Inflammatory macrophage (primary cell): ENCODE data around the gene GART.
"Not testable (repeated sequence)": the region's sequence is repeated elsewhere in the genome, so short reads cannot be mapped to it uniquely, and the experiment has no call there.

Experiments used
- DNase-seq, 2 donors: peaks; one replicate each; pipeline ENCODE4 v3.0.0-alpha.2; 2020 to 2022

The GART gene

DNA sequence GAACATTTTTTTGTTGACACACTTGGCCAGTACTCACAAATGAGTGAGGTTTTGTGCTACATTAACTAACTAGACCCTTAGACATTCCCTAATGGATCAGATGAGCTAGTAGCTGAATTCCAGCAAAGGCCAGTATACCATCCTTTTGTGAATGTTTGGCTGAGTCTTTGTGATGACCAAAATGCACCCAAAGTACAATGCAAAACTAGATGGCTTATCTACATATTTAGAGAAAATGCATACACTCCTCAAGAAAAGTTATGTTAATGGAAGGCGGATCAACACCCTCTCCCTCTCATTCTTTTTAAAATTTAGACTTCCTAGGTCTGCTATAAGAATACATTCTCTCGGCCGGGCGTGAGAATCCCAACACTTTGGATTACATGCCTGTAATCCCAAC, 30.3 kb downstream of the GART start:
- DNase-seq: no peak

DNA sequence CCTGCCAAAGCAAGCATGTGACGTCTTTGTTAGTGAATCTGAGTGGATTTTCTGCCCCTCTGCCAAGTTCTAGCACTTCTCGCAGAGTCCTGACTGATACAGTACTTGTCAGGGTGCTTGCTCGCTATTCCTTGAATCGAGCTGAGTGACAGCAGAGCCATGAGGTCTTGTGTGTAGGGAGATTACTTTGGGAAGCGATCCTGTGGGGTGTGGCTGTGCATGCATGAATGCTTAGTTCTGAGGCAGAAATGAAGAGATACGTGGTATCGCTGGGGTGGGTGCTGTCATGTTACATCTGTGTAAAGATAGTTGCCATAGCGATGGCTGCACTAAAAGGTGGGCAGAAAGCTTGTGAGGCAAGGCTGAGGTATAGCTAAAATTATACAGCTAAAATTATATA, 31.1 kb downstream of the GART start:
- no peak for DNase-seq

DNA sequence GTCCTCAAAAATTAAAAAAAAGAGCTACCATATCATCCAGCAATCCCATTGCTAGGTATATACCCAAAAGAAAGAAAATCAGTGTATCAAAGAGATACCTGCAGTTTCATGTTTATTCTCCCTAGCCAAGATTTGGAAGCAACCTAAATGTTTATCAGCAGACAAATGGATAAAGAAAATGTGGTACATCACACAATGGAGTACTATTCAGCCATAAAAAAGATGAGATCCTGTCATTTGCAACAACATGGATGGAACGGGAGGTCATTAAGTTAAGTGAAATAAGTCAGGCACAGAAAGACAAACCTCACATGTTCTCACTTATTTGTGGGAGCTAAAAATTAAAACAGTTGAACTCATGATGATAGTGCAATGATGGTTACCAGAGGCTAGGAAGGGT, 34.9 kb downstream of the GART start:
- not testable (repeated sequence) for DNase-seq

DNA sequence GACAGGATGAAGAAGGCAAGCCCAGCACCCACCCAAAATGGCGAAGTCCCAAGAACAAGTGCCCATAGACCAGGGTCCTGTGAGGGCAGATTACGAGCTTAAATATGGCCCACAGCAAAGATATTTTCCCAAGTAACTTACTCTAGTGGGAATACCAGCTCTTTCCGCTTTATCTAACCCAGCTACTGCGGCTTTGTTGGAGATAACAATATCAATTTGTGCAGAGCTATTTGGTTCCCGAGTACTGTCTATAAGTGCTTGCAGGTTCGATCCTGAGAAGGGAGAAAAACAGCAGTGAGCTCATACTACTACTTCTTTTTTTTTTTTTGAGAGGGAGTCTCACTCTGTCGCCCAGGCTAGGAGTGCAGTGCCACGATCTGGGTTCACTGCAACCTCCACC, 36.1 kb downstream of the GART start:
- DNase-seq: no peak

DNA sequence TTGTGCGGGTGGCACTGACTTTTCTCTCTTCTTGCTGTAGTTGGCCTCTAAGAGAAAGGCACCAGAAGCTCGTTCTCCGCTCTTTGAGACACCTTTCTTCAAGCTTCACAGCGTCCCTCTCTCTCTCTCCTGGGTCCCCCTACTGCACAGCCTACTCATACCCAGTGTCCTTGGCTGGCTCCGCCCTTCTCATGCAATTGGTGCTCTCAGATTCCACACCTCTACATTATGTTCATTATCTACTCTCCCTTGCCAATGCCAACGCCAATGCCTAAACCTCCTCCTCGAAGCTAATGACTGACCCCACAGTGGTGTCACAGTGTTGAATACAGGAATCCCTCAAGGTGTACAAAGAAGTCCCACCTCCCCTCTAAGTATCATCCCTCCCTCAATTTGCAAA, 45.6 kb downstream of the GART start:
- DNase-seq: no peak

DNA sequence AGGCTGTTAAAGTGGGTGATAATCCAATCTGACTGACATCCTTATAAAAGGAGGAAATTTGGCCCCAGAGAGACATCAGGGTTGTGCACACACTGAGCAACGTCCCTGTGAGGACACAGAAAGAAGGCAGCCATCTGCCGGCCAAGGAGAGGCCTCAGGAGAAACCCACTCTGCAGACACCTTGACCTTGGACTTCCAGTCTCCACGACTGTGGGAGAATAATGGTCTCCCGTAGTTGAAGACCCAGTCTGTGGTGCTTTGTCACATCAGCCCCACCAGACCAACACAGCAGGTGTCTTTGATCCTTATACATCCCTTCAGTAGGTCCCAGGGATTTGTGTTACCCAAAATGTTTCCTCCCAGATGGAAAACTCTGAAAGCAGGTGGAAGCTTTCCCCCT, 46.2 kb downstream of the GART start:
- no peak for DNase-seq

DNA sequence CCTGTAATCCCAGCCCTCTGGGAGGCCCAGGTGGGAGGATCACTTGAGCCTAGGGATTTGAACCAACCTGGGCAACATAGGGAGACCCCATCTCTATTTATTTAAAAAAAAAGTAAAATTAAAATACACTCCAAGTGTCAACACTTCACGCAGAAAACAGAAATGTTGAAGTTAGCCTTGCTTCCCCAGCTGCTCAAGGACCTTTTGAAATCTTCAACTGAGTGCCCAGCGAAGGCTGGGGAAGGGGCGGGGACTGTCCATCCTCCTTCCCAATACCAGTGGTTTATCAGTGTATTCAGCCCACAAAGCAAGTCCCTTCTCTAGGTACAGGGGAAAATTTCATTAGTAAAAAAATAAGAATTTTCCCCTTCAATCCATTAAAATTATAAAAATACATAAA, 48.2 kb downstream of the GART start:
- DNase-seq: peak; percentile 38 to 47

DNA sequence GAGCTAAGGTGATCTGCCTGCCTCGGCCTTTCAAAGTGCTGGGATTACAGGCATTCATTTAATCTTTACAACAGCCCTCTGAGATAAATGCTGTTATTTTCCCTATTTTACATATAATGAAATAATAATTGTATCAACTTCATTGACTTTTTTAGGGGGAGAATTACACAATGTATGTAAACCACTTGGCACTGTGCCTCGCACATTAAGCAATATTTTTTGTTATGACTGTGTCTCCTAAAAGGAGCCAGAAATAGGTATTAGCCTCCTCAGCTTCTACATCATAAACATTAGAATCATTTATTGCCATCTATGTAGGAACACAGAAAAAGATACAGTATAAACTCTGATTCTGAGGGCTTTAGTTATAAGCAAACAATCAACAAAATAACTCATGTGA, 49.3 kb downstream of the GART start:
- DNase-seq: peak; percentile 16 to 59

DNA sequence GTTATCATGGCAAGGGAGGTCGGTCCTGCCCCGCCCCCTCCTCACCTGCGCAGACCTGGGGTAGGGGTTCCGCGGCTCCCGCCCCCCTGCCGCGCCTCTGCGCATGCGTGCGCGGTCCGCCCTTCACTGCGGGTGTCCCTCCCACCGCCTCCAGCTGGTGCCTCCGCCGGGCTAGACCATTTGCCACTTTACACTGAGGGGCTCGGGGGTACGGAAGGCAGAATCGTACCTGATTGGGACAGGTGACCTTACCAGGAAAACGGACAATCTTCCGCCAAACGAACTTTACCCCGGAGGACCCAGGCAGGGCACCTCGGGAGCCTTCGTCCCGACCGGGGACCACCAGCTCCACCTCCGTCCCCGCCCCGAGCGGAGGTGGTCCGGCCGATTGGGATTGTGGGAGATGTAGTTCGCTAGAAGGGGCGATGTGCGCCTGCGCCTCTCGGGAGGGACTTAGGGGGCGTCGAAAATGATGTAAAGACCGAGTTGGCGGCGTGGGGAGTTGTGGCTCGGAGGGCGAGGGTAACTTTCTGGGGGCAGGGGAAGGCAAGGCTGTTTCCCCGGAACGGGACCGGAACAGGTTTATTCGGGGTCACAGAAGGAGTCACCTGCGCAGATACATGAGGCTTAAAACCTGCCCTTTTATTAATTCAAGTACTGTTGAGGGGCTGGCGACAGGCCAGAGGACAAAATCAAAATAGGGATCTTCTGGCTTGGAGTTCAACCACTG, 50.4 kb downstream of the GART start, which contains the start of gene DNAJC28:
TSS of gene DNAJC28 (minus strand) at position 344 of the 730 bp plus-strand sequence. CDS start 2,323 bp downstream, outside the sequence.
- DNase-seq: peak; percentile 92 to 97

DNA sequence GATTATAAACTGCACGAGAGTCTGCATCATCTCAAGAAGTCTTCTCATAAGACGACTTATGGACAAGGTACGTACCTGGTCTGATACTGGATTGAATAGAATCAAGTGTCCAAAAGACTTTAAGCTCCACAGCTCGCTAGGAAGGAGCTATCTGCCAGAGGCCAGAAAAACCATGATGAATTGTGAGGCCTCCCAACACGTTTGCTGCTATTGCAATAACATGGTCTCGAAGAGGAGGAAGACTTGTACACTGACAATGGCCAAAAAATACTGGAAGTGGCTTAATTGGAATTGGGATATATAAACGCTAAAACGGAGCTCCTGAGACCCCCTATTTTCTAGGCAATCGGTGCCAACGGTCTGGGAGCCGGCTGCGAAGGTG, 50.9 kb downstream of the GART start:
- peak in 1 of 2 donors; percentile 7 for DNase-seq

DNA sequence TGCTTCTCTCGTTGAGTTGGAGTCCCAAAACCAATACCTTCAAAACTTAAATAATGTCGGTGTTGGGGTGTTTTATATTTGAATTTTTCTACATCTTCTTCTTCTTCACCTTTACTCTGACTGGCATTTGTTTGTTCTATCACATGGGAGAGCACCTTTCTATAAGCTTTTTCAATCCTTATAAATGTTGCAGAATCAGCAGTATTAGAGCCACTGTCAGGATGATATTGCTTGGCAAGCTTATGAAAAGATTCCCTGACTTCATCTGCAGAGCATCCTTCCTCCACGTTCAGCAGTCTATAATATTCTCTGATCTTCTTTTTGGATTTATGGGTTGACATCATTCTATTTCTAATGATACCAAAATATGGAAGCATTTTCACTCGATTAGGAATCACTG, 53.0 kb downstream of the GART start:
- no peak for DNase-seq

DNA sequence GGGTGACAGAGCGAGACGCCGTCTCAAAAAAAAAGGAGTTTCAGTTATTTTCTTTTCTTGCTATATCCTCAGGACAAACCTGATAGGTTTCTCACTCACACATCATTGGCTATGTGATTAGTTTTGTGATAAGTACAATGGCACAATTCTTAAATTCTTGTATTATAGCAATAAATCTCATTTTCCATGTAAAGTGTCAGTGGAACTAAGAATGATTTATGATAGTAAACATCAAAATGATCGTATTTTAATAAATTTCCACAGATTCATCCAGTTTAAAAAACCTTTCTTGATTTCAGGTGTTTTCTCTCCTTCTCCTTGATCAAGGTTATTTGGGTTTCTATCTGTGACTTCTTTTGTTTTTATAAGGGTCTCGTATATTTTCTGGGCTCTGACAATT, 53.9 kb downstream of the GART start:
- DNase-seq: no peak

DNA sequence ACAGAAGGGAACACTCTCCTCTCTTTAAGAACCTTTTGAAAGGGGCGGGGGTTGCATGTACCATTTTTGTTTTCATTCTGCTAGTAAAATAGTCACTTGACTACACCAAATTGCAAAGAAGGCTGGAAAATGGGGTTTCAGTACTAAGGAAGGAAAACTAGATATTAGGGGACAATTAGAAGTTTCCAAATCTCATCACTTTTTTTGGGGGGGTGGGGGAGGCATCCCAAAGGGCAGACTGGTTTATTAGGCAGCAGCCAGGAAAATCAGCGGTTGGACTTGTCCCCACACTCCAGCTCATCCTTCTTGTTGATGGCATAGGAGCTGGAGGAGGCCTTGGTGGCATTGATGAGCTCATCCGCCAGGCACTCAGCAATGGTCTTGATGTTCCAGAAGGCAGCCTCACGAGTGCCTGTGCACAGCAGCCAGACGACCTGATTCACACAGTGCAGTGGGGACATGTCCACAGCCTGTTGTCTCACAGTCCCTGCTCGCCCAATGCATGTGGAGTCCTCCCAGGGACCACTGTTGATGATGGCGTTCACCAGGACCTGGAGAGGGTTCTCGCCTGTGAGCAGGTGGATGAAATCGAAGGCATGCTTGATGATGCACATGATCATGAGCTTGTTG, 60.5 kb downstream of the GART start:
- DNase-seq: no peak

DNA sequence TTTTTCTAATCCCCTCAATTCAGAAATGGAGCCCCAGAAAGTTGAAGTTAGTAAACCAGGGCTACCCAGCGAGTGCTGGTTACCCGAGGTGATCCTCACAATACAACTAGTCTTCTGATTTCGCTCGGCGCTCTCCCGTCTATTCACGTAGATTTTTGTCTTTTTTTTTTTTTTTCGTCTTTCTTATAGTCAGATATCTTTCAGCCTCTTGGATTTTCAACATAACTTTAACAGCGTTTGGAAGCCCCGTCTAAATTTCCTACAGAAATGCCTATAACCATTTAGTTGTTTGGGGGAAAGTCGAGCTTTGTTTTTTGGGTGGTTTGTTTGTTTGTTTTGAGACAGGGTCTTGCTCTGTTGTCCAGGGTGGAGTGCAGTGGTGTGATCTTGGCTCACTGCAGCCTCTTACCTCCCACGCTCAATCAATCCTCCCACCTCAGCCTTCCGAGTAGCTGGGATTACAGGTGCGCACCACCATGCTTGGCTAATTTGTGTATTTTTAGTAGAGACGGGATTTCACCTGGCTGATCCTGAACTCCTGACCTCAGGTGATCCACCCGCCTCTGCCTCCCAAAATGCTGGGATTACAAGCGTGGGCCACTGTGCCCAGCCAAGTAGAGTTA, 61.3 kb downstream of the GART start:
- DNase-seq: no peak

DNA sequence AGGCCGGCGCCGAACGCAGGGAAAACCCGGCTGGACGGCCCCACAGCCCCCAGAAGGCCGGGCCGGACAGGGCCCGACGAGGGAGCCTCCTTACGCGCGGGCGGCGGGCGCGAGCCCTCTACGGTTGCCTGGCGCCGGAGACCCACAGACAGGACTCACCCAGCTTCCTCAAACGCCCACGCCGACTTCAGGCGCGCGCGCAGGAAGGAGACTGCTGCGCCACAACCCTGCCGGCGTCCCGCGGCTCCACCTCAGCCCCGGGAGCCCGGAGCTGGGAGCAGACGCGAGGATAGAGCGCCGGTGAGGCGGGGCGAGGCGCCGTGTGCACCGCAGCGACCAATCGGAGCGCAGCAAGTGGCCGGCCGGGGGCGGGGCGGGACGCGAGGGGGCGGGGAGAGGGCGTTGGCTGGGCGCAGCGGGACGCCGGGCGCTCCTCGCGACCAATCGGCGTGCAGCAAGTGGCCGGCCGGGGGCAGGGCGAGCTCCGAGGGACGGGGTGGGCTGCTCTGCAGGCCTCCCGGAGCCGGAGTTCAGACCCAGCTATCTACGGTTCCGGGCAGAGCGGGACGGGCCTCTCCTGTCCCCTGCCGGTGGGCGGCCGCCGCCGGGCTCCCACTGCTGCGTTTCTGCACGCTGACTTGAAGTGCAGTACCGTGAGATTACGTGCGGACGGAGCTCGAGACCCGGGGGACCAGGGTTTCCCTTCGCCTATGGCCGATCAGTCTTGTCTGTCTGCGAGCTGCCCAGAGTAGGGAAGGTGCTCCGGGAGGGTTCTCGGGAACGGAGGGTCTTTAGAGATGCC, 62.0 kb downstream of the GART start, which contains the start of gene TMEM50B:
TSS of gene TMEM50B (minus strand) at position 296 of the 802 bp plus-strand sequence. CDS start 11,089 bp downstream, outside the sequence.
- peak; percentile 99 to 100 for DNase-seq

DNA sequence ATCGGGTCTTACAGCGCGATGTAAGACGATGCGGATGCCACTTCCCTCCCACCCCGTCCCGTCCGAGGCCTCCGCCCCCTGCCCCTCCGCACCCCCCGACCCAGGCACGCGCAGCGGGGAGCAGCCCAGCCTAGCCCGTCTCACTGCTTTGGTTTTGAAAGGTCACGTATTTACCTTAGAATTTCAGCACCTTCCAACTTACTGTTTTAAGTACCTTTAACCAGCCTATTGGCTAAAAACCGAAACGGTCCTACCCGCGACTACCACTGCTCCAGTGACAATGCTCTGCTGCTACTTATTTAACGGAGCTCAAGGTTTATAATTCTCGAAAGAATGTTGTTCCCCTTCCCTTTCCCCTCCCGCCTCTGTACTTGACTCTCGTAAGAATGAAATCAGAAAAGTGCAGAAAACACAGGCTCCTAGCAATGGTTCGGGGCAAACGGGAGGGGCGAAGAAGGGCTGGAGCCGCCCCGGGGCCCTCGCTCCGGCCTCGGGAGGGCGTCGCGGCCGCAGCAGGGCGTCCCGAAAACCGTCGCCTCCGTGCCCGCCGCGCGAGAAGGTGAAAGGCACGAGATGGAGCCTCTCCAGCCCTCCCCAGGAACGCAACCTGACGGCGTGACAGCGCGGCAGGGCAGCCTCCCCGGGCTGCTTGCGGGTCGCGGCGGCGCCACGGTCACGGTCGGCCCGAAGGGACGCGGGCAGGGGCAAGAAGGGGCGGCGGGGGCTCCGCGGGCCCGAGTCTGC, 62.8 kb downstream of the GART start:
- peak; percentile 40 to 42 for DNase-seq

DNA sequence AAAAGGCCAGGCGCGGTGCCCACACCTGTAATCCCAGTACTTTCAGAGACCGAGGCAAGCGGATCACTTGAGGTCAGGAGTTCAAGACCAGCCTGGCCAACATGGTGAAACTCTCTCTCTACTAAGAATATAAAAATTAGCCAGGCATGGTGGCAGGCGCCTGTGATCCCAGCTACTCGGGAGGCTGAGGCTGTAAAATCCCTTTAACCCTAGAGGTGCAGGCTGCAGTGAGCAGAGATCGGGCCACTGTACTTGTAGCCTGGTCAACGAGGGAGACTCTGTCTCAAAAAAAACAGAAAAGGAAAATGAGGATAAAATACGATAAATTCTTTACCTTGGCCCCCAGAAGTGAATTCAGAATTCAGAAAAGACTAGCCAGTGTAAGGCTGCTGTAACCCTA, 63.7 kb downstream of the GART start:
- DNase-seq: no peak

DNA sequence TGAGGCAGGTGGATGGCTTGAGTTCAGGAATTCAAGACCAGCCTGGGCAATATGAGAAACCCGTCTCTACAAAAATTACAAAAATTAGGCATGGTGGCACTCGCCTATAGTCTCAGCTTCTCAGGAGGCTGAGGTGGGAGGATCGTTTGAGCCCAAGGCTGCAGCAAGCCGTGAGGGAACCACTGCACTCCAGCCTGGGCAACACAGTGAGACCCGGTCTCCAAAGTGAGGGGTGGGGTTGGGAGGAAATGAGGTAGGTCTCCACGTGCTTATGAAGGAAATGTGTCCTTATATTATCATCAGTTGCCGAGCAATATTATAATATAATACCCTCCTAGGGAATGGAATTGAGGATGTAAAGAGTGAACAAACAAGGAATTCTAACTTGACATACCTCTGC, 64.9 kb downstream of the GART start:
- DNase-seq: no peak

DNA sequence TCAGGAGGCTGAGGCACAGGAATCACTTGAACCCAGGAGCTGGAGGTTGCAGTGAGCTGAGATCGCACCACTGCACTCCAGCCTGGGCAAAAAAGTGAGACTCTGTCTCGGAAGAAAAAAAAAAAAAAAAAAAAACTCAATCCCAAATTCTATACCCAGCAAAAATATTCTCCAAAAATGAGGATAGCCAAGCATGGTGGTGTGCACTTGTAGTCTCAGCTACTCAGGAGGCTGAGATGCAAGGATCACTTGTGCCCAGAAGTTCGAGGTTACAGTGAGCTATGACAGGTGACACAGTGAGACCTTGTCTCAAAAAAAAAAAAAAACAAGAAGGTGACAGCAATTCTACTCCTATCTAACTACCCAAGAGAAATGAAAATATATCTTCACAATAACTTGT, 68.6 kb downstream of the GART start:
- DNase-seq: no peak

DNA sequence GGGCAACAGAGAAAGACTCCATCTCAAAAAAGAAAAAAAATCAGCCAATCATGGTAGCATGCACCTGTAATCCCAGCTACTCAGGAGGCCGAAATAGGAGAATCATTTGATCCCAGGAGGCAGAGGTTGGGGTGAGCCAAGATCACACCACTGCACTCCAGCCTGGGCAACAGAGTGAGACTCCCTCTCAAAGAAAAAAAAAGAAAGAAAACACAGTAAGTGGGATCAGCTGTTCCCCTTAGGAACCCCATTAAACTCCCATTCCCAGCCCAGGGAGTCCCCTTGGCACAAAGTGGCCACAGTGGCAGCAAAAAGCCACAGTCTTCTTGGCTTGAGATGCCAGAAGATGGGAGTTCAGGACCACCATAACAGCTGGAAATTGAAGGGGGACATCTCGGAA, 71.2 kb downstream of the GART start:
- DNase-seq: no peak

DNA sequence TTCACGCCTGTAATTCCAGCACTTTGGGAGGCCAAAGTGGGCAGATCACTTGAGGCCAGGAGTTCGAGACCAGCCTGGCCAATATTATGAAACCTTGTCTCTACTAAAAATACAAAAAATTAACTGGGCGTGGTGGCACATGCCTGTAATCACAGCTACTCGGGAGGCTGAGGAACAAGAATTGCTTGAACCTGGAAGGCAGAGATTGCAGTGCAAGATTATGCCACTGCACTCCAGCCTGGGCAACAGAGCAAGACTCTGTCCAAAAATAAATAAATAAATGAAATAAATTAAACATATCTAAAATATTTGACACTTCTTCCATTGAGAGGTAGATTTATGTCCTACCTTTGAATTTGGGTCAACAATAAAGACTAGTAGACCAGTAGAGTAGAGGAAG, 72.7 kb downstream of the GART start:
- not testable (repeated sequence) for DNase-seq

DNA sequence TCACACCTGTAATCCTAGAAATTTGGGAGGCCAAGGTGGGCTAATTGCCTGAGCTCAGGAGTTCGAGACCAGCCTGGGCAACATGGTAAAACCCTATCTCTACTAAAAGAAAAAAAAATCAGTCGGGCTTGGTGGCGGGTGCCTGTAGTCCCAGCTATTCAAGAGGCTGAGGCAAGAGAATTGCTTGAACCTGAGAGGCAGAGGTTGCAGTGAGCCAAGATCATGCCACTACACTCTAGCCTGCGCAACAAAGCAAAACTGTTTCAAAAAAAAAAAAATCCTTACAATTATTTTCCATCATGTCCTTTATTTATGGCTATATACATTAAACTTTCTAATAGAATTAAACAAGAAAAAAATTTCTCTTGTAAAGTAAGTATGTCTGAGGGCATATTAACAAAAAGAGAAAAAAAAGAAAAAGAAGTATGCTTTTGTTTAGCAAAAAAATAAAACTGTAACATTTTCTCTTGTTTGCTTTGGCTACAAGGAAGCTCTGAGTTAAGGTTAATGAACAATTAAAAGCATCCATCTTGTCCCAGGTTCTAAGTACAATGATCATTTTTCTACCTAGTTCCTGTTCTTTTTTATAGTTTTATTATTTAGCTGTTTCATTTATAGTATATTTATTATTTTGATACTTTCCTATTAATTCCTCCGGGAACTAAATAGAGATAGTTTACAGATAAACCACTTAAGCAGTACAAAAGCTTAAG, 80.2 kb downstream of the GART start:
- no peak for DNase-seq
